MM.1S (cell line): ENCODE data around the gene PSMD6.

ENCODE experiments used
- DNase-seq: peaks from one replicate; pipeline ENCODE4 v3.0.0-alpha.2; 2015
- H2AFZ ChIP-seq: fragments of 300-600 bp; sonication (generic); 2 replicates; pipeline ENCODE4 v1.6.0; 2016; ENCODE audit warnings: antibody characterized with exemption, low read length
- H3F3A ChIP-seq: fragments of 300-600 bp; sonication (generic); 2 replicates; pipeline ENCODE4 v1.6.1; 2016; ENCODE audit warnings: mild to moderate bottlenecking, antibody characterized with exemption, low read length, moderate library complexity, mixed read lengths; ENCODE audit not compliant: insufficient read depth
- H3K27ac ChIP-seq: fragments of 300-600 bp; sonication (generic); 2 replicates; pipeline ENCODE4 v1.5.1; 2016; ENCODE audit warnings: mild to moderate bottlenecking, low read length
- H3K27me3 ChIP-seq: fragments of 300-600 bp; sonication (generic); replicated peaks from 2 replicates; pipeline ENCODE4 v1.6.0; 2016; ENCODE audit warnings: low read length; ENCODE audit not compliant: insufficient read depth
- H3K36me3 ChIP-seq: fragments of 300-600 bp; sonication (generic); replicated peaks from 2 replicates; pipeline ENCODE4 v1.6.1; 2016; ENCODE audit warnings: mild to moderate bottlenecking, low read length, mixed read lengths; ENCODE audit not compliant: insufficient read depth
- H3K4me1 ChIP-seq: fragments of 300-600 bp; sonication (generic); 2 replicates; pipeline ENCODE4 v1.6.1; 2016; ENCODE audit warnings: low read length, mixed read lengths
- H3K4me2 ChIP-seq: fragments of 300-600 bp; sonication (generic); 2 replicates; pipeline ENCODE4 v1.6.0; 2016; ENCODE audit warnings: low read depth, low read length
- H3K4me3 ChIP-seq: fragments of 300-600 bp; sonication (generic); 2 replicates; pipeline ENCODE4 v1.5.1; 2016; ENCODE audit warnings: low read length, mixed read lengths
- H3K79me2 ChIP-seq: fragments of 300-600 bp; sonication (generic); 2 replicates; pipeline ENCODE4 v1.6.1; 2016; ENCODE audit warnings: mixed run types, low read length, mixed read lengths
- H3K9ac ChIP-seq: fragments of 300-600 bp; sonication (generic); 2 replicates; pipeline ENCODE4 v1.6.1; 2016; ENCODE audit warnings: low read length, mixed read lengths
- H3K9me2 ChIP-seq: fragments of 300-600 bp; sonication (generic); replicated peaks from 2 replicates; pipeline ENCODE4 v1.6.1; 2016; ENCODE audit warnings: mild to moderate bottlenecking, low read length, mixed read lengths; ENCODE audit not compliant: insufficient read depth
- H3K9me3 ChIP-seq: fragments of 300-600 bp; sonication (generic); replicated peaks from 2 replicates; pipeline ENCODE4 v1.6.1; 2016; ENCODE audit warnings: mild to moderate bottlenecking, low read length, mixed read lengths; ENCODE audit not compliant: insufficient read depth
- H4K20me1 ChIP-seq: fragments of 300-600 bp; sonication (generic); 2 replicates; pipeline ENCODE4 v1.6.1; 2016; ENCODE audit warnings: mild to moderate bottlenecking, low read length, moderate library complexity, mixed read lengths; ENCODE audit not compliant: insufficient read depth
- CTCF ChIP-seq: fragments of 300-600 bp; sonication (generic); IDR thresholded peaks from 2 replicates; pipeline ENCODE4 v1.5.1; 2016; ENCODE audit warnings: antibody characterized with exemption, low read length, mixed read lengths
- EZH2 ChIP-seq: fragments of 300-600 bp; sonication (generic); optimal IDR thresholded peaks from 2 replicates; pipeline ENCODE3; 2017; ENCODE audit warnings: low read depth, mild to moderate bottlenecking, antibody characterized with exemption, low read length, mixed read lengths
- EZH2phosphoT487 ChIP-seq: fragments of 300-600 bp; sonication (generic); IDR thresholded peaks from 2 replicates; pipeline ENCODE4 v1.6.1; 2018; ENCODE audit warnings: antibody characterized with exemption, low read length

Gene PSMD6

GRCh38 chr3:63993653-63994079 is 29.6 kb downstream of the PSMD6 start:
- Histone ChIP-seq H3K79me2 (no peaks in the 10 kb centered on the region), H3K27me3 (no peaks in the 10 kb centered on the region), H3K9me3 (no peaks in the 10 kb centered on the region), H3K4me2 (no peak overlapping the region), H3K4me3 (no peak overlapping the region), H3K36me3 (no peaks in the 10 kb centered on the region), H3F3A (no peaks in the 10 kb centered on the region), H4K20me1 (no peaks in the 10 kb centered on the region), H2AFZ (no peak overlapping the region), H3K9me2 (no peaks in the 10 kb centered on the region), H3K9ac (no peak overlapping the region), H3K4me1 (0 out of 2 replicates have a peak, but pooled peaks cover 4% of the 10 kb centered on the region), H3K27ac (no peak overlapping the region)
- TF ChIP-seq CTCF (peak; percentile 87), EZH2phosphoT487 (no peak)
- peak; percentile 52 for DNase-seq

DNA sequence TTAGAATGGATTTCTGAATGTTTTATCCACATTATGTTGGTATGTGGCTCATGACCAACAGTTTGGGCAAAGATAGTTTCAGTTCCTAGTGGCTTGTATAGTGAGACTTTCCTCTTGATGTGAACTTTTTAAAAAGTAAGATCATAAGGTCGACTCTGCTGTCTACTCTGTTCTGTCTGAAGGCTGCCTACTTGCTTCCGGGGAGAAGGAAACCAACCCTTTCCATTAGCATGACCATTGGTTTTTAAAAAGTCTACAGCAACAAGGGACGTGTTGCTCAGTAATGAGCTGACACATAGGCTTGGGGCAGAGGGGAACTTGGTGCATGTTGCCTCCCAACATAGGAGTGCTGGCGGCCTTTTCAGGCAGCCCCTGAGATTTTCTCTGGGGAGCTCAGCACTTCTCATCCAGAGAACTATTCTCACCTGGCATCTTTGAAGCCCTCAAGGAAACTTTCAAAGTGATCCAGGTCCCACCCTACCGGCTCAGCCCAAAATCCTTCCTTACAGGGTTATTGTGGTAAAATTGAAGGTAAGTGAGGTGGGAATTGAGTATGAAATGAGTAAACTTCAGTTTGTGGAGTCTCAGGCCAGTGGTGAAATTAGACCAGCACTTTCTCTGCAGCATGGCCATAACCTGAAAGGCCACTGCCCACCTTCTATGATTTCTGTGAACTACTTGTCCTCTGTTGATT is 30.6 kb downstream of the PSMD6 start:
- no peaks in the 10 kb centered on the region for H3K9me3 ChIP-seq
- H3K4me2 ChIP-seq = no peak overlapping the region
- no peaks in the 10 kb centered on the region for H4K20me1 ChIP-seq
- no peak overlapping the region for H3K9ac ChIP-seq
- TF ChIP-seq EZH2phosphoT487 = no peak
- no peak for TF ChIP-seq EZH2
- no peak for TF ChIP-seq CTCF
- DNase-seq = no peak
- no peak overlapping the region for H3K27ac ChIP-seq
- no peaks in the 10 kb centered on the region for H3K27me3 ChIP-seq
- H3K36me3 ChIP-seq = no peaks in the 10 kb centered on the region
- H2AFZ ChIP-seq = no peak overlapping the region
- H3F3A ChIP-seq = no peaks in the 10 kb centered on the region
- H3K79me2 ChIP-seq = no peaks in the 10 kb centered on the region
- no peaks in the 10 kb centered on the region for H3K9me2 ChIP-seq
- 0 out of 2 replicates have a peak, but pooled peaks cover 5% of the 10 kb centered on the region for H3K4me1 ChIP-seq
- H3K4me3 ChIP-seq = no peak overlapping the region

GRCh38 chr3:63991666-63992065 is 31.6 kb downstream of the PSMD6 start:
- no peak for DNase-seq
- no peak overlapping the region for H3K9ac ChIP-seq
- no peak overlapping the region for H3K27ac ChIP-seq
- H3K36me3 ChIP-seq = no peaks in the 10 kb centered on the region
- H3K9me3 ChIP-seq = no peaks in the 10 kb centered on the region
- no peaks in the 10 kb centered on the region for H3K79me2 ChIP-seq
- H2AFZ ChIP-seq = no peak overlapping the region
- no peaks in the 10 kb centered on the region for H3F3A ChIP-seq
- 0 out of 2 replicates have a peak, but pooled peaks cover 5% of the 10 kb centered on the region for H3K4me1 ChIP-seq
- no peak overlapping the region for H3K4me2 ChIP-seq
- no peaks in the 10 kb centered on the region for H3K9me2 ChIP-seq
- H4K20me1 ChIP-seq = no peaks in the 10 kb centered on the region
- H3K4me3 ChIP-seq = no peak overlapping the region
- TF ChIP-seq CTCF (no peak), EZH2phosphoT487 (no peak), EZH2 (no peak)
- no peaks in the 10 kb centered on the region for H3K27me3 ChIP-seq
